HG02610 (cell line): Measurements from ENCODE around the gene POLR2C.

ENCODE experiments used
- ATAC-seq: cut with Tn5 transposase; IDR thresholded peaks from one replicate; pipeline ENCODE4 v1.9.1; 2021; ENCODE audit warnings: mild to moderate bottlenecking, moderate library complexity; ENCODE audit not compliant: unreplicated experiment

The POLR2C gene

GRCh38 chr16:57517397-57518367 is 55.2 kb downstream of the POLR2C start:
- no peak for ATAC-seq

GRCh38 chr16:57518520-57518919 is 56.0 kb downstream of the POLR2C start:
- no peak for ATAC-seq

- ATAC-seq: no peak
Measured at GRCh38 chr16:57518922-57519321, 56.4 kb downstream of the POLR2C start.

DNA sequence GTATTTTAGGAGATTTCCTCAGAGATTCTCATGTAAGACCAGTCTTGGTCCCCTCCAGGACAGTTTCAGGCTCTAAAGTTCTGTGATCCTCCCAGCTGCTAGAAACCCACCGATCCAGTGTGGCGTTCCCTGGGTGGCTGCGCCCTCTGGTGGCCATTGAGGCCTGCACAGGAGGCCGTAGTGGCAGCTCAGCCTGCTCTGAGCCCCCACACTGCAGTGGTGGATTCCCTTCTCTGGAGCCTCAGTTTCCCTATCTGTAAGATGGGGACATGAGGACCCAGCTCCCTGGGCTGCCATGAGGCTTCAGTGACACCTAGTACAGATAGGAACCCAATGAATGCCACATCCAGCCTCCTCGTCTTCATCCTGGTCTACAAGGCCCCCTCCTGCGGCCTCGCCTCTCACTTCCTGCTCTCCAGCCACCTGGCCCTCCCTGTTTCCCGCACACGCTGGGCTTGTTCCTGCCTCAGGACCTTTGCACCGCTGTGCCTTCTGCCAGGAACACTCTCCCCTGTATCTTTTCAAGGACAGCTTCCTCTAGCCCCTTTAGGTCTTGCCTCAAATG is 57.4 kb downstream of the POLR2C start:
- peak; percentile 63 for ATAC-seq
